Trophoblast cell (in vitro differentiated cells and primary cell): ENCODE data around the gene SIGLECL1.
A peak's percentile ranks its signal among the peaks of the same experiment; 100 is the strongest.

Experiments
- DNase-seq, 2 donors: peaks; one replicate each; pipeline ENCODE4 v3.0.0-alpha.2; 2016
- H2AFZ ChIP-seq: 2 replicates; pipeline ENCODE4 v1.6.1; 2013; ENCODE audit warnings: low read length, moderate library complexity, mild to moderate bottlenecking; ENCODE audit not compliant: insufficient read depth, poor library complexity
- H2AK5ac ChIP-seq: 2 replicates; pipeline ENCODE4 v1.6.1; 2013; ENCODE audit warnings: mild to moderate bottlenecking, low read length
- H2BK120ac ChIP-seq: 2 replicates; pipeline ENCODE4 v1.6.1; 2013; ENCODE audit warnings: low read length, mild to moderate bottlenecking, moderate library complexity; ENCODE audit not compliant: insufficient read depth, poor library complexity
- H2BK12ac ChIP-seq: 2 replicates; pipeline ENCODE4 v1.6.1; 2013; ENCODE audit warnings: mild to moderate bottlenecking, low read length, moderate library complexity
- H2BK5ac ChIP-seq: 2 replicates; pipeline ENCODE4 v1.6.1; 2013; ENCODE audit warnings: low read length, low read depth, moderate library complexity, mild to moderate bottlenecking; ENCODE audit not compliant: poor library complexity
- H3K14ac ChIP-seq: 2 replicates; pipeline ENCODE4 v1.6.1; 2013; ENCODE audit warnings: mild to moderate bottlenecking, low read length
- H3K18ac ChIP-seq: 2 replicates; pipeline ENCODE4 v1.6.1; 2013; ENCODE audit warnings: mild to moderate bottlenecking, low read length
- H3K23ac ChIP-seq: 2 replicates; pipeline ENCODE4 v1.6.1; 2013; ENCODE audit warnings: low read length
- H3K27ac ChIP-seq: 2 replicates; pipeline ENCODE4 v1.5.1; 2013; ENCODE audit warnings: low read depth, mild to moderate bottlenecking, inconsistent platforms, low read length, moderate library complexity
- H3K27me3 ChIP-seq: 2 replicates; pipeline ENCODE4 v1.6.1; 2013; ENCODE audit warnings: inconsistent platforms, mild to moderate bottlenecking, low read length, moderate library complexity; ENCODE audit not compliant: insufficient read depth
- H3K36me3 ChIP-seq, 2 experiments: 1 replicate in 1 of 2; 2 replicates in 1 of 2; pipeline ENCODE4 v1.6.1; 2013; ENCODE audit warnings: low read length in 2 of 2, mild to moderate bottlenecking in 2 of 2, moderate library complexity in 1 of 2; ENCODE audit not compliant: insufficient read depth in 2 of 2, control insufficient read depth in 1 of 2
- H3K4ac ChIP-seq: 2 replicates; pipeline ENCODE4 v1.6.1; 2013; ENCODE audit warnings: low read depth, mild to moderate bottlenecking, low read length, moderate library complexity
- H3K4me1 ChIP-seq, 2 experiments: 1 replicate in 1 of 2; 2 replicates in 1 of 2; pipeline ENCODE4 v1.6.1; 2013; ENCODE audit warnings: low read length in 2 of 2, mild to moderate bottlenecking in 2 of 2, moderate library complexity in 1 of 2; ENCODE audit not compliant: insufficient read depth in 2 of 2, control insufficient read depth in 1 of 2
- H3K4me2 ChIP-seq: 2 replicates; pipeline ENCODE4 v1.6.1; 2013; ENCODE audit warnings: inconsistent platforms, mild to moderate bottlenecking, low read length, moderate library complexity
- H3K4me3 ChIP-seq: 2 replicates; pipeline ENCODE4 v1.5.1; 2013; ENCODE audit warnings: mild to moderate bottlenecking, low read depth, low read length, inconsistent platforms
- H3K79me1 ChIP-seq: one replicate; pipeline ENCODE4 v1.6.1; 2013; ENCODE audit warnings: low read length
- H3K79me2 ChIP-seq: 2 replicates; pipeline ENCODE4 v1.6.1; 2013; ENCODE audit warnings: low read length, mild to moderate bottlenecking; ENCODE audit not compliant: control insufficient read depth, insufficient read depth, poor library complexity
- H3K9ac ChIP-seq: 2 replicates; pipeline ENCODE4 v1.6.1; 2013; ENCODE audit warnings: mild to moderate bottlenecking, low read length
- H3K9me3 ChIP-seq: 2 replicates; pipeline ENCODE4 v1.6.1; 2013; ENCODE audit warnings: low read depth, mild to moderate bottlenecking, control low read depth, inconsistent platforms, low read length; ENCODE audit not compliant: insufficient read depth
- H4K12ac ChIP-seq: 2 replicates; pipeline ENCODE4 v1.6.1; 2013; ENCODE audit warnings: low read depth, mild to moderate bottlenecking, low read length, moderate library complexity
- H4K8ac ChIP-seq: 2 replicates; pipeline ENCODE4 v1.6.1; 2013; ENCODE audit warnings: low read depth, mild to moderate bottlenecking, low read length, moderate library complexity
- H4K91ac ChIP-seq: one replicate; pipeline ENCODE4 v1.6.1; 2013; ENCODE audit warnings: low read depth, mild to moderate bottlenecking, low read length, moderate library complexity
- WGBS: extraction: QIAGEN DNeasy Blood & Tissue Kit; methylation state at CpG from one replicate; pipeline ENCODE4 v1.1.7; 2013; ENCODE audit warnings: missing lambda C conversion rate; ENCODE audit not compliant: insufficient read length, insufficient coverage; ENCODE audit errors: extremely low coverage; 5-methylcytosine and 5-hydroxymethylcytosine counted together

SIGLECL1 gene

DNA sequence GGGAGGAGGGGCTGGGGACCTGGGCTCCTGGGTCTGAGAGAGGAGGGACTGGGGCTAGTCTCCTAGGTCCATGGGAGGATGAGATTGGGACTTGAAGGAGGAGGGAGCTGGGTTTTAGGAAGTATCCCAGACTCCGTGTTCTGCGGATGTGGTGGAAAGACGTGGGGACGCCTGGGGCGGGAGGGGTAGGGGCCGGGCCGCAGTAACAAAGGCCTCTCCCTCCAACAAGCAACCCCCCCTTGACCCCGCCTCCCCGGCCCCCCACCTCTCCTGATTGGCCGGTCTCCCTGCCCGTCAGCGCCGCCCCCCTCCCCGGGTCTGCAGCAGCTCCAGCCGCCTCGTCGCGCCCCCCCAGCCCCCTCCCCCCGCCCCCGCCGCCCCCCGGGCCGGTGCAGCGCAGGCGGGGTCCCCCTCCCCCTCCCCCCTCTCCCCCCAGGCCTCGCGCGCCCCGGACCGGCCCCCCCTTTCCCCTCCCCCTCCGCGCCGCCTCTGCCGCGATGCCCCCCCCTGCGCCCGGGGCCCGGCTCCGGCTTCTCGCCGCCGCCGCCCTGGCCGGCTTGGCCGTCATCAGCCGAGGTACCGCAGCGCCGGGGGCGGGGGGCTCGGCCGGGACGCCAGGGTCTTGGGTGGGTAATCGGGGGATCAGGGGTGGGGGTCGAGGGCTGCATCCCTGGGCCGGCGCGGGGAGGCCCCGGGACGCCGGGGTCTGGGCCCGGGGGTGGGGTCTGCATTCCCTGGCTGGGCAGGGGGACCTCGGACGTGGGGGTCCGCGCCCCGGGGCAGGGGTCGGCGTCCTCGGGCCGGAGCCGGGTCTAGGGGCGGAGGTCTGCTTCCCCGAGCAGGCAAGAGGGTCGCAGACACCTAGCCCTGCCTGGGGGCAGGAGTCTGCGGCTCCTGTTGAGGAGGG is 60.7 kb downstream of the SIGLECL1 start, which contains the start of gene IGLON5:
IGLON5 (plus strand) TSS at position 294 of the 907 bp plus-strand sequence; CDS start at position 498, 204 bp downstream.
- DNase-seq, result no peak
- Histone ChIP-seq H4K91ac (peak within 1 kb of the TSS; percentile 76), H4K12ac (peak within 1 kb of the TSS; percentile 30), H3K27me3 (no peaks in the 10 kb centered on the region), H3K14ac (no peak within 1 kb of the TSS), H3K4ac (no peak within 1 kb of the TSS), H3K4me3 (peak within 1 kb of the TSS; percentile 64), H2BK12ac (no peak within 1 kb of the TSS), H3K79me1 (no peaks in the 10 kb centered on the region), H3K9ac (no peak within 1 kb of the TSS), H3K9me3 (peaks cover 5% of the 10 kb centered on the region), H2AK5ac (no peak within 1 kb of the TSS), H3K4me2 (peak within 1 kb of the TSS; percentile 59), H2BK120ac (no peak within 1 kb of the TSS), H3K18ac (no peak within 1 kb of the TSS), H3K27ac (no peak within 1 kb of the TSS), H3K79me2 (no peaks in the 10 kb centered on the region), H2AFZ (no peak within 1 kb of the TSS), H2BK5ac (peak within 1 kb of the TSS; percentile 40), H3K23ac (no peak within 1 kb of the TSS), H4K8ac (peak within 1 kb of the TSS; percentile 47), H3K36me3 (no peaks in the 10 kb centered on the region), H3K4me1 (no peaks in the 10 kb centered on the region)
- WGBS, result no CpG with 5 or more reads among the region's 76 CpGs

DNA sequence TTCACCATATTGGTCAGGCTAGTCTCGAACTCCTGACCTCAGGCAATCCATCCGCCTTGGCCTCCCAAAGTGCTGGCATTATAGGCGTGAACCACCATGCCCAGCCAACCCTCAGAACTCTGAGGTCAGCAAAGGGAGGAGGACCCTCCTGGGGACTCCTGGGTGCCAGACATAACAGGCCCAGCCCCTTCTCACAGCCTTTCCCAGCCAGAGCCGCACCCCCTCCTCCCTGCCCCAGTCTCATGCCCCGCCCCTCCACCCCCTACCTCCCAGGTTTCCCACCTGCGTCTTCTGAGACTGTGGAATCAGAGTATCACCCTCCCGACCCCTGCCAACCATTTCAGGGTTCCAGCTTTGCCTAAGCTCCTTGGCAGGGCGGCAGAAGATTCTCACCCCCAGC is 65.8 kb downstream of the SIGLECL1 start:
- H2AK5ac ChIP-seq, result no peak overlapping the region
- H3K36me3 ChIP-seq, result no peaks in the 10 kb centered on the region
- H2BK12ac ChIP-seq, result no peak overlapping the region
- WGBS, result no CpG with 5 or more reads among the region's 8 CpGs
- no peak overlapping the region for H3K14ac ChIP-seq
- no peak overlapping the region for H3K9ac ChIP-seq
- no peak overlapping the region for H2AFZ ChIP-seq
- no peak for DNase-seq
- no peaks in the 10 kb centered on the region for H3K4me1 ChIP-seq
- no peak overlapping the region for H3K23ac ChIP-seq
- no peak overlapping the region for H4K8ac ChIP-seq
- H3K4ac ChIP-seq, result no peak overlapping the region
- no peak overlapping the region for H2BK5ac ChIP-seq
- no peaks in the 10 kb centered on the region for H3K79me2 ChIP-seq
- peaks cover 4% of the 10 kb centered on the region for H3K9me3 ChIP-seq
- no peaks in the 10 kb centered on the region for H3K27me3 ChIP-seq
- H3K79me1 ChIP-seq, result no peaks in the 10 kb centered on the region
- H3K4me2 ChIP-seq, result no peak overlapping the region
- H3K27ac ChIP-seq, result no peak overlapping the region
- H4K12ac ChIP-seq, result no peak overlapping the region
- H3K4me3 ChIP-seq, result no peak overlapping the region
- no peak overlapping the region for H4K91ac ChIP-seq
- no peak overlapping the region for H2BK120ac ChIP-seq
- no peak overlapping the region for H3K18ac ChIP-seq

DNA sequence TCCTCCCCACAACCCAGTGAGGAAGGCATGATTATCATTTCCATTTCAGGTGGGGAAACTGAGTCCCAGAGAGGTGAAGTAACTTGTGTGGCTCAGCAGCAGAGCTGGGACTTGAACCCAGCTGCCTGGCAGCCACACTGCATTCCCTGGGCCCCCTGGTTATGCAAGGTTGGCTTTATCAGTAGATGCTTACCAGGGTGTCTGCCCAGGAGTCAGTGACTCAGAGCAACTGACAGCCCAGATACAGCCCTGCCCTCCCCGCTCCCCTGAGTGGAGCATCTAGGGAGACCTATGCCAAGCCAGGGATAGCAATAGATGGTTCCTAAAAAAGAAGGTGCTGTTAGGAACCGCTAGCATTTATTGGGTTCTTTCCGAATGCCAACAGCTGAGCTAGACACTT is 66.5 kb downstream of the SIGLECL1 start:
- Histone ChIP-seq H3K4me1 (no peaks in the 10 kb centered on the region), H4K8ac (no peak overlapping the region), H3K18ac (no peak overlapping the region), H3K79me1 (no peaks in the 10 kb centered on the region), H3K27me3 (no peaks in the 10 kb centered on the region), H3K36me3 (no peaks in the 10 kb centered on the region), H2BK5ac (no peak overlapping the region), H3K14ac (no peak overlapping the region), H2BK120ac (no peak overlapping the region), H2BK12ac (no peak overlapping the region), H4K91ac (no peak overlapping the region), H3K4me3 (no peak overlapping the region), H3K23ac (no peak overlapping the region), H3K4me2 (no peak overlapping the region), H3K27ac (no peak overlapping the region), H4K12ac (no peak overlapping the region), H3K4ac (no peak overlapping the region), H3K9ac (no peak overlapping the region), H3K79me2 (no peaks in the 10 kb centered on the region), H2AFZ (no peak overlapping the region), H3K9me3 (peaks cover 4% of the 10 kb centered on the region), H2AK5ac (no peak overlapping the region)
- no CpG with 5 or more reads among the region's 3 CpGs for WGBS
- no peak for DNase-seq

DNA sequence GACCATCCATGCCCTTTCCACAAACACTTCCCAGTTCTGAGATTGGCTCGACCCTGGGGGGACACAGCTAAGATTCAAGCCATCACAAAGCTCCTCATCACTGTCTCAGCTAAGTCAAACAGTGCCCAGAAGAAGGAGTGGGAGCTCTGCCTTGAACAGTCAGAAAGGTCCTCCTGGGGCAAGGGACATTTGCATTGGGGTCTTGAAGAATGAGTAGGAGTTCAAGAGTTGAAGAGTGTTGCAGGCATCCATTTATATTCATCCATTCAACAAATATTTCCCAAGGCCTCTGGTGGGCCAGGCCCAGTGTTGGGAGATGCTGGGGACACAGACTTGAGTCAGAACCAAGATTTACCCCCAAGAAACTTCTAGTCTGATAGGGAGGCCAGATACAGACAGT is 67.1 kb downstream of the SIGLECL1 start:
- WGBS, result no CpG with 5 or more reads among the region's 1 CpG
- Histone ChIP-seq H3K4me3 (no peak overlapping the region), H3K79me1 (no peaks in the 10 kb centered on the region)

More for the DNA sequence above, 67.1 kb downstream of the SIGLECL1 start:
- no peak overlapping the region for H4K12ac ChIP-seq
- no peak overlapping the region for H4K91ac ChIP-seq
- H3K27ac ChIP-seq, result no peak overlapping the region
- no peak overlapping the region for H2BK120ac ChIP-seq
- H3K9me3 ChIP-seq, result peaks cover 4% of the 10 kb centered on the region
- H3K4me1 ChIP-seq, result no peaks in the 10 kb centered on the region
- no peak overlapping the region for H3K14ac ChIP-seq
- no peak overlapping the region for H3K18ac ChIP-seq
- no peak overlapping the region for H4K8ac ChIP-seq
- H3K27me3 ChIP-seq, result no peaks in the 10 kb centered on the region
- H3K9ac ChIP-seq, result no peak overlapping the region
- no peak overlapping the region for H2BK12ac ChIP-seq
- no peaks in the 10 kb centered on the region for H3K36me3 ChIP-seq
- H2AFZ ChIP-seq, result no peak overlapping the region
- no peak for DNase-seq
- no peak overlapping the region for H3K4ac ChIP-seq
- no peak overlapping the region for H3K4me2 ChIP-seq
- H3K23ac ChIP-seq, result no peak overlapping the region
- H2AK5ac ChIP-seq, result no peak overlapping the region
- H2BK5ac ChIP-seq, result no peak overlapping the region
- H3K79me2 ChIP-seq, result no peaks in the 10 kb centered on the region
